Mesothelial cell of epicardium (in vitro differentiated cells): ENCODE results near the gene CSNK1E. TPM values are rescaled to one million over a fixed set of nuclear protein-coding genes. Genes with fewer than 3 reads are reported as not detected.
"Not testable (repeated sequence)": the region's sequence is repeated elsewhere in the genome, so short reads cannot be mapped to it uniquely, and the experiment has no call there.

Experiments used
- DNase-seq, 2 experiments: peaks; one replicate each; pipeline ENCODE4 v3.0.0; 2021; ENCODE audit warnings: low spot score in 2 of 2; ENCODE audit not compliant: unreplicated experiment in 2 of 2
- H3K27ac Mint-ChIP-seq: 2 replicates; pipeline ENCODE4 v1.8.0; 2021; ENCODE audit warnings: mixed read lengths
- H3K27me3 Mint-ChIP-seq: 2 replicates; pipeline ENCODE4 v1.8.0; 2021; ENCODE audit warnings: low read depth, mixed read lengths
- H3K36me3 Mint-ChIP-seq: 2 replicates; pipeline ENCODE4 v1.8.0; 2021; ENCODE audit warnings: mixed read lengths
- H3K4me1 Mint-ChIP-seq: 2 replicates; pipeline ENCODE4 v1.8.0; 2021; ENCODE audit warnings: mixed read lengths
- H3K4me3 Mint-ChIP-seq: 2 replicates; pipeline ENCODE4 v1.8.0; 2021; ENCODE audit warnings: mild to moderate bottlenecking, moderate library complexity, mixed read lengths
- H3K9me3 Mint-ChIP-seq: 2 replicates; pipeline ENCODE4 v1.8.0; 2021; ENCODE audit warnings: mixed read lengths
- CTCF ChIP-seq: fragments of 200-600 bp; sonication (generic); IDR thresholded peaks from one replicate; pipeline ENCODE4 v1.5.0; 2021; ENCODE audit warnings: antibody characterized with exemption; ENCODE audit not compliant: unreplicated experiment
- total RNA-seq: library from RNA; stranded (reverse); gene quantifications from 3 replicates; pipeline ENCODE4 v1.2.1, GENCODE V29; 2021

The CSNK1E gene
- total RNA-seq, 1 donor from 2014 or later, result 264 TPM

DNA sequence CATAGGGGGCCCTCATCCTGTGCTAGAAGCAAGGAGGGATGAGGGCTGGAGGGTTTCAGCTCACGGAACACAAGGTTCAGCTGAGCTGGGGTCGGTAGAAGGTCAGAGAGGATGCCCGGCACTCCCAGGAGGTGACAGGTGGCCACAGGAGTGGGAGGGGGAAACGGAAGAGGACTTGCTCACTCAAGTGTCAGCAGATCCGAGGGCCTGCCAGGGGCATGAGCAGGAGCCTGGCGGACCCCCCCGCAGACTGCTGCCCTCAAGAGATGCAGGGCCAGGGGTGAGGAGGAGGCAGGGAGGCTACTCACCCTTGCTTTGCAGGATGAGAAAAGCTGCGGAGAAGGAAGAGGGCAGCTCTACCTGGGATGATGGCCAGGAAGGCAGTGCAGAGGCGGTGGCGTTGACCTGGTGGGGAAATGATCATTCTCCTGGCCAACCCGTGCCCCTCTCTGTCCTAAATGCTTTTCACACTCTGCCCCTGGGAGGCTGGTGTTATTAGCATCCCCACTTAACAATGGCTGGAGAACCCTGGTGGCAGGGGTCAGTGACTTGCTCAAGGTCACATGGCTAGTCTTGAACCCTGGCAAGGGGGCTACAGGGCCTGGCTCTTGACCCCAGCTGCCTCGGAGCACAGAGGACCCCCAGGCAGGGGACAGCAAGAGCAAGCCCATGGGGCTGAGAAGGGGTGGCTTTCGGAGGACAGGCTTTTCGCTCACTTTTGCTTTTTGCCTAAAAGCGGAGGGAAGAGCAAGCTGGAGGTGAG is 30.1 kb upstream of the CSNK1E start:
- Mint-ChIP-seq H3K27ac (peak overlapping the region; percentile 30), H3K4me1 (no peaks in the 10 kb centered on the region), H3K27me3 (no peaks in the 10 kb centered on the region), H3K9me3 (no peaks in the 10 kb centered on the region), H3K4me3 (no peak overlapping the region), H3K36me3 (no peaks in the 10 kb centered on the region)
- TF ChIP-seq CTCF, result no peak
- peak in 1 of 2 experiments; percentile 29 for DNase-seq

GRCh38 chr22:38346506-38346905 is 29.3 kb upstream of the CSNK1E start:
- H3K4me3 Mint-ChIP-seq, result no peak overlapping the region
- no peak overlapping the region for H3K27ac Mint-ChIP-seq
- no peaks in the 10 kb centered on the region for H3K36me3 Mint-ChIP-seq
- H3K9me3 Mint-ChIP-seq, result no peaks in the 10 kb centered on the region
- H3K4me1 Mint-ChIP-seq, result no peaks in the 10 kb centered on the region
- DNase-seq, result peak in 1 of 2 experiments; percentile 29
- no peak for TF ChIP-seq CTCF
- no peaks in the 10 kb centered on the region for H3K27me3 Mint-ChIP-seq

- Mint-ChIP-seq H3K27ac (no peak overlapping the region), H3K4me3 (no peak overlapping the region), H3K27me3 (peaks cover 2% of the 10 kb centered on the region), H3K9me3 (no peaks in the 10 kb centered on the region), H3K36me3 (no peaks in the 10 kb centered on the region), H3K4me1 (no peaks in the 10 kb centered on the region)
- TF ChIP-seq CTCF, result no peak
- DNase-seq, result no peak
Measured at GRCh38 chr22:38345782-38346181, 28.5 kb upstream of the CSNK1E start.

DNA sequence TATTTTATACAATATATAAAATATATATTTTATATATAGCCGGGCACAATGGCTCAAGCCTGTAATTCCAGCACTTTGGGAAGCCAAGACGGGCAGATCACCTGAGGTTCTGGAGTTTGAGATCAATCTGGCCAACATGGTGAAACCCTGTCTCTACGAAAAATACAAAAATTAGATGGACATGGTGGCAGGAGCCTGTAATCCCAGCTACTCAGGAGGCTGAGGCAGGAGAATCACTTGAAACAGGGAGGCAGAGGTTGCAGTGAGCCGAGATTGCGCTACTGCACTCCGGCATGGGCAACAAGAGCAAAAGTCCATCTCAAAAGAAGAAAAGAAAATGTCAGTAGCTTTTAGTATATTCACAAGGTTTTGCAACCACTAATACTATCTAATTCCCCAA is 22.7 kb upstream of the CSNK1E start:
- H3K4me1 Mint-ChIP-seq, H3K4me3 Mint-ChIP-seq, DNase-seq, H3K27ac Mint-ChIP-seq, H3K9me3 Mint-ChIP-seq, H3K36me3 Mint-ChIP-seq: not testable (repeated sequence)
- peaks cover 12% of the 10 kb centered on the region for H3K27me3 Mint-ChIP-seq

DNA sequence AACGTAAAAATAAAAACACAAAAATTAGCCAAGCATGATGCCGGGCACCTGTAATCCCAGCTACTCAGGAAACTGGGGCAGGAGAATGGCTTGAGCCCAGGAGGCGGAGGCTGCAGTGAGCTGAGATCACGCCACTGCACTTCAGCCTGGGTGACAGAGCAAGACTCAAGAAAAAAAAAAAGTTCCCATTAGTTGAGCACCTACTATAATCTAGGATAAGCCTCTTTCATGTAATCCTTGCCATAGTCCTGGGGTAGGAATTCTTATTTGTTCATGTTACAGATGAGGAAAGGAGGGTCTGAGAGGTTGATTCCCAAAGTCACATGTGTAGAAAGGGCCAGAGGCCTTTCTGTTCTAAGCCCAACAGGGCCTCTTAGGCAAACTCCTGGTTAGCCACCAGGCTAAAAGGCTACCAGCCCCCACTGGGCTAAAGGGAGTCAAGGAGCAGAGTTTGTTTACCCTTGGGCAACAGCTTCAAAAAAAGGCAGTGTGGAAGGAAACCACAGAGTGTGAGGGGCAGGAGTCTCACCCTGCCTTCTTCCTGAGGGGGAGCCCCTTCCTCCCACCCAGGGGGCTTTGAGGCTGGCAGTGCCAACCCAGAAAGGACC is 21.6 kb upstream of the CSNK1E start:
- Mint-ChIP-seq H3K4me3 (no peak overlapping the region), H3K27ac (no peak overlapping the region)

More for the DNA sequence above, 21.6 kb upstream of the CSNK1E start:
- no peaks in the 10 kb centered on the region for H3K36me3 Mint-ChIP-seq
- peaks cover 17% of the 10 kb centered on the region for H3K27me3 Mint-ChIP-seq
- H3K9me3 Mint-ChIP-seq, result no peaks in the 10 kb centered on the region
- H3K4me1 Mint-ChIP-seq, result peaks cover 5% of the 10 kb centered on the region
- DNase-seq, result no peak
- no peak for TF ChIP-seq CTCF
